NB4 (cell line): ENCODE measurements around the gene ABCC4.

Source experiments
- CTCF ChIP-seq: IDR thresholded peaks from one replicate; pipeline ENCODE4 v1.5.1; 2012; ENCODE audit warnings: low read depth, low read length
- MAX ChIP-seq: IDR thresholded peaks from 2 replicates; pipeline ENCODE4 v1.6.1; 2011; ENCODE audit warnings: low read depth, low read length
- POLR2A ChIP-seq: IDR thresholded peaks from 2 replicates; pipeline ENCODE4 v1.6.1; 2011; ENCODE audit warnings: mild to moderate bottlenecking; ENCODE audit not compliant: insufficient read length; ENCODE audit errors: extremely low read depth

- TF ChIP-seq POLR2A (no peak), CTCF (no peak), MAX (no peak)
Observed at GRCh38 chr13:95075506-95075905, 225.7 kb downstream of the ABCC4 start.
